NCI-H2029 (cell line): ENCODE results near the gene CHTOP.
A peak's percentile ranks its signal among the peaks of the same experiment; 100 is the strongest.

Experiments
- DNase-seq: peaks from one replicate; lab custom pipeline; 2025; lab: John Stamatoyannopoulos, UW

CHTOP gene

DNA sequence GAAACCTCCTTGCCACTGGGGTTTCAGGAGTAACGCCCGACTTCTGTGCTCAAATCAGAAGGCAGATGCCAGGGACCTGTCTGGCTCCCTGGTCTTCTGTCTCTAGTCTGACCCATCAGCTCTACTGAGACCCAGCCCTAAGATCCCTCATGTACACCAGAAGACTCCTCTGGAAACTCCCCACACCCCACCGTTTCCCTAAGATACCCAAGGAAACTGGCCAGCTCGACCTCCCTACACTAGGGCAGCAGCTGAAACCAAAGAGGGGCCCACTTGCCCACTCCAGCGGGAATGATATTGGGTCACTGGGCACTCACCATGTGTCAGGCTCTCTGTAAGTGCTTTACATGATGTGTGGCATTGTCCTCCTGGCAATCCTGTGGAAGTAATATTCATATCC, 20.5 kb upstream of the CHTOP start:
- no peak for DNase-seq

DNA sequence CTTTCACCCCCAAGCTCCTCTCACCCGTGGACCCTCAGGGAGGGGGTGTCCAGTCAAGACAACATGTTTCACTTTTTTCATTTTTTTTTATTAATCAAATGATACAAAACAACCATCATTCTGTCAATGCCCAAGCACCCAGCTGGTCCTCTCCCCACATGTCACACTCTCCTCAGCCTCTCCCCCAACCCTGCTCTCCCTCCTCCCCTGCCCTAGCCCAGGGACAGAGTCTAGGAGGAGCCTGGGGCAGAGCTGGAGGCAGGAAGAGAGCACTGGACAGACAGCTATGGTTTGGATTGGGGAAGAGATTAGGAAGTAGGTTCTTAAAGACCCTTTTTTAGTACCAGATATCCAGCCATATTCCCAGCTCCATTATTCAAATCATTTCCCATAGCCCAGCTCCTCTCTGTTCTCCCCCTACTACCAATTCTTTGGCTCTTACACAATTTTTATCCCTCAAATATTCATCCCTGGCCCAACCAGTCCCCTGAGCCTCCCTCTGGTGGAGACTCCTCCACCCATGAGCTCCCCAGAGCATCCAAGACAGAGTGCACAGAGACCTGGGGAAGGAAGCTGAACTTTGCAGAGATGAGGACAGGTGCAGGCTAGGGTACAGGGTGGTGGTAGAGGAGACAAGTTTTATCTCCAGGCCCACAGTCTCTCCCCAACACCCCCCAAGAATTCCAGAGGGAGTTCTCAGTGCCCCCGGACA, 19.5 kb upstream of the CHTOP start:
- DNase-seq: no peak

DNA sequence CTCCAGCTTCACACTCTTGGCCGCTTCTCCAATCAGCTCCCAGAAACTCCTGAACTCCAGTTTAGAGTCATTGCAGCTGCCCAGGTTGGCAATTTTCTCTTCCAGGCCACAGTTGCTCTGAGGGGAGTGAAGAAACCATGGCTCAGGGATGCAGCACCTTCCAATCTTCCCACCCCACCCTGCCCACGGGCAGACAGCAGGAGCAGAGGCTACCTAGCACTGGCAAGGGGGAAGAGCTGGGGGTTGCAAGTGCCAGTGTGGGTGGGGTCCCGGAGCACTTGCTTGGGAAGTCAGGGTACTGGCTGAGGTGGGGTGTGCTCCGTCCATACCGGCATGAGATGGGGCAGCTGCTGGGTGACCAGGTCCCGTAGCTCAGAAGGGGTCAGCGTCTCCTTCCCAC, 19.0 kb upstream of the CHTOP start:
- no peak for DNase-seq

GRCh38 chr1:153615406-153615805, 18.5 kb upstream of the CHTOP start:
- DNase-seq: no peak

DNA sequence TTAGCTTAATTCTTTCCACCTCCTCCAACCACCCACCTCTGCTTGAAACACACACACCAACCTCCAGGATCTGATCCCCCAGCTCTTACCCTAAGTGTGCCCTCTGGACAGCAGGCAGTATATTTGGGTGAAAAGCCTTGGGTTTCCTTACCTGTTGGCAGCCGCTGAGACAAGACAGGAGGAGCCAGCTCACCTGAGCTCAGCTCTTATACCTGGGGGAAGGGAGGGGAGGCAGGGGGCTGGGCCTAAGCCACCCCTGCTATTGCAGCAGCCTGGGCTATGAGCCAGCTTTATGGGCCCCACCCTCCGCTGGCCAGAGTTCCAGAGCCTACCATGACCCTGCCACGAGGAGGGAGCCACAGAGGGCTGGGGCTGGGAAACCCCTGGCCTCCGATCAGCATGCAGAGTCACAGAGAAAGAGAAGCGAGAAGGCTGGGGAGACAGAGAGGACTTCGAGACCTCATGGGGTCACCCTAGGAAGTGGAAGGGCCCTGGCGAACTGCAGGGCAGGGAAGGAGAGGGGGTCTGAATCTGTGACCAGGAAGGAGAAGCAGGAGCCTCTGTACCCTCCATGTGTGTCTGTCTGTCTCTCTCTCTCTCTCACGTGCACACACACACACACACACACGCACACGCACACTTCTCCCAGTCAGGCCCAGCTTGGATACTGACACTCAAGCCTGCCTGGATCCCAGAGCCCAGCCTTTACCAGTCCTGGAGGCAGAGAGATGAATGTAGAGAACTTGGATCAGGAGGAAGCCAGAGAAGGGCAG, 17.5 kb upstream of the CHTOP start, which contains the start of gene S100A14:
Gene S100A14, minus strand, starts transcription at position 182 of the 773 bp plus-strand sequence. CDS start 467 bp downstream, outside the sequence.
- peak; percentile 78 for DNase-seq

DNA sequence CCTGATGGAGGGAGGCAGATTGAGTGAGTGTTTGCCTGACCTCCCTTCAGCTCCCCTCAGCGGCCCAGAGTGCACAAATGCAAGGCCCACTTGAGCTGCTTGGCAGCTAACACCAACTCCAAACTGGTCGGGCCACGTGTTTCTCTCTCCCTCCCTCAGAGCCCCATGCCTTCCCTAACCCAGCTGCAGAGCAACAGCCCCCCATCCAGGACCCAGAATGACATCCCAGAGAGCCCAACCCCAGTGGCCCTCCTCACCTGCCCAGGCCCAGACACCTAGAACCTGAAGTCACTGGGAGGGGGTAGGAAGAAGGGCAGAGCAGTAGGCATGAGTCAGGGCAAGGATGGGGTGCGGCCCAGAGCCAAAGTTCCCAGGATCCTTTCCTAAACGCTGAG, 17.0 kb upstream of the CHTOP start:
- peak; percentile 24 for DNase-seq

GRCh38 chr1:153617663-153618062, 16.2 kb upstream of the CHTOP start:
- peak; percentile 11 for DNase-seq

- no peak for DNase-seq
These were observed 14.7 kb upstream of the CHTOP start for GRCh38 chr1:153619171-153619570.

- no peak for DNase-seq
These were observed 10.8 kb upstream of the CHTOP start for GRCh38 chr1:153623101-153623500.

DNA sequence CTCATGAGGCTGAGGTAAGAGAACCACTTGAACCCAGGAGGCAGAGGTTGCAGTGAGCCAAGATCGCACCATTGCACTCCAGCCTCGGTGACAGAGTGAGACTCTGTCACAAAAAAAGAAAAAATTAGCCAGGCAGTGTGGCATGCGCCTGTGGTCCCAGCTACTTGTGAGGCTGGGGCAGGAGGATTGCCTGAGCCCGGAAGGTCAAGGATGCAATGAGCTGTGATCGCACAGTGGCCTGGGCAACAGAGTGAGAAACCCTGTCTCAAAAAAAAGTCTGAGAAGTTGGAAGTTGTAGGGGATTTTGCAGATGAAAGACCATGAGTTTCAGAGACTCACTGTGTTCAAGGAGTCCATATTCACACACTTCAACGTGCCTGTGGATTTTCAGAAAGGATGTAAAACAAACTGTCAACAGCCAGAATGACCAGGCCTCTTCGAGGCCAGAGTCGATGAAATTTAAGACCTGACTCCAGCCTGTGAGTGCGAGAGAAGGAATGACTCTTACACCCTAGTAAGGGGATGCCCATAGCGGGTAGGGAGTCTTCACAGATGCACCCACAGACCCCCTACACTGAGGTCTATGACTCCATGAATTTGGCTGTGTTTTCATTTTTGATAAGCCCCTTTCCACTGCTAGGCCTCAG, 8.8 kb upstream of the CHTOP start:
- no peak for DNase-seq

GRCh38 chr1:153626477-153626903, 7.4 kb upstream of the CHTOP start:
- DNase-seq: no peak

GRCh38 chr1:153626904-153627714, 6.8 kb upstream of the CHTOP start, which contains the start of gene S100A13:
Gene S100A13 (minus strand): TSS chr1:153627505. CDS start chr1:153626472, 1,033 bp downstream.
- peak; percentile 89 for DNase-seq

GRCh38 chr1:153627715-153628626, 5.9 kb upstream of the CHTOP start, which contains the start of gene S100A1:
Gene S100A1 (plus strand): TSS chr1:153628434. CDS start chr1:153630522, 2,088 bp downstream.
- no peak for DNase-seq

DNA sequence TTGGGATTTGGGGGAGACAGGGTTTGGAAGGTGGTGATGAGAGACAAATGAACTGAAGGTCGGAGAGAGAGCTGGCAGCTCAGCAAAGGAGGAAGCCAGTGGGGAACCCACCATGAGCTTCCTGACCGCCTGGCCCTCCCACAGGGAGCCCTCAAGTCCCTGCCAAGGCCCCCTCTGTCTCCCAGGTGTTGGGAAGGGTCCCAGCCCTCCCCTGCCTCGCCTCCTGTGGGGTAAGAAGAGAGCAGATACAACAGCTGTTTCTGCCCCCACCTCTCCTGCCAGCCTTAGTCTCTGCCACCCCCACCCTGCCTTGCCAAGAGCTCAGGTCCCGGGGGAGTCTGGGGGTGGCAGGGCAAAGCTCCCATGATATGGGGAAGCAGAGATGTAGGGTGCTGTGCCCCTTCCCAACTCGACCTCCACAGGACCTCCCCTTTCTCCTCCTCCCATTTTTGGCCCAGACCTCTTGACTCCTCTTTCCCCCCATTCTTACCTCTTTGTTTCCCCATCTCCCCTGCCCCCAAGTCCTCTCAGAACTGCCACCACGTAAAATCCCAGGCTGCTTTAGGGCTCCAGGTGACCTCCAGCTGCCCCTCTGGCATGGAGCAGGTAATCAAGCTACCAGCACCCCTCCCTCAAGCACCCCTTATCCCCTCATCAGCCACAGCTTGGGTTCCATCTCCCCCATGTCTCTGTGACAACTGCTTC, 5.1 kb upstream of the CHTOP start:
- DNase-seq: no peak

GRCh38 chr1:153629343-153629665, 4.6 kb upstream of the CHTOP start:
- no peak for DNase-seq

DNA sequence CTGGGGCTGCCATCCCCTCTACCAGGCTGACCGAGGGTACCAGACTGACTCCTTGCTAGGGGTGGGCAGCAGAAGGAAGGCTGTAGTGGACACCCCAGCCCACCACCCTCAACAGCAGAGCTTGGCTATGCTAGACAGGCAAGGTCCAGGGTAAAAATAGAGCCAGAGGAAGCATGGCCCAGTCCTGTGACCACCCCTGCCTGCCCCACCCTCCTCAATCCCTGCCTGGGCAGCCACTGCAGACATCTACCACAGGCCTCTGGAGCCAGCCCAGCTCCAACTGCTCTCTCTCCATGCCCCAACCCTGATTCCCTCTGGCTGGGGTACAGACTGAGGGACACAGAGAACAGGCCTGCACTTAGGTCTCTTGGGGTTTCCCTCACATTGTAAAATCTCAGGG, 3.9 kb upstream of the CHTOP start:
- no peak for DNase-seq

GRCh38 chr1:153630384-153630783, 3.5 kb upstream of the CHTOP start:
- no peak for DNase-seq

DNA sequence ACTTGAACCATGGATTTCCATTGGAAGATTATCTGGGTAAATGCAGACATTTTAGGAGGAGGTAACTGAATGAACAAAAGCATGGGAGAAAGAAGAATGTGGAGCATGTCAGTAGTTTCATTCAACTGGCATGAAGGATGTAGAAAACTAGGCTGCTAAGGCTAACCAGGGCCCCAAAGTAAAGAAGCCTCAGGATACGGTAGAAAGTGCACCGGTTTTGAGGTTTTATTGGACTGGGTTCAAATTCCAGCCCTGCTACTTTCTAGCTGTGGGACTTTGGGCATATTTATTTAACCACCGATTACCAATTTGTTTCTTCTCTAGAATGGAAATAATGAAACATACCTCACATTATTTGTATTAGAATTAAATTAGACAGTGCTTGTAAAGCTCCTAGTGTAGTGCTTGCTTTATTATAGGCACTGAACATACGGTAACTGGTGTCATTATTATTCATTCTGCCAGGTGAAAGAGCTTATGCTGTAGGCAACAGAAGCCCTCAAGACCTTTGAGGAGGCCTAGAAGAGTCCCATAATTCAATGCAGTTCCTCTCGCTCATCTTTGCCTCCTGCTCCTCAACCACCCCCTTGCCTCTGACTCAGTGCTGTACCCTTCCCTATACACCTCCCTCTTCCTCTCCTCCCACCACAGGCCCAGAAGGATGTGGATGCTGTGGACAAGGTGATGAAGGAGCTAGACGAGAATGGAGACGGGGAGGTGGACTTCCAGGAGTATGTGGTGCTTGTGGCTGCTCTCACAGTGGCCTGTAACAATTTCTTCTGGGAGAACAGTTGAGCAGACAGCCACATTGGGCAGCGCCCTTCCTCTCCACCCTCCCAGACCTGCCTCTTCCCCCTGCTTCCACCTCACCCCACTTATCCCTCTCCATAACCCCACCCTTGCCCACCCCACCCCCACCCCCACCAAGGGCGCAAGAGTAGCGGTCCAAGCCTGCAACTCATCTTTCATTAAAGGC, 2.5 kb upstream of the CHTOP start:
- DNase-seq: no peak

DNA sequence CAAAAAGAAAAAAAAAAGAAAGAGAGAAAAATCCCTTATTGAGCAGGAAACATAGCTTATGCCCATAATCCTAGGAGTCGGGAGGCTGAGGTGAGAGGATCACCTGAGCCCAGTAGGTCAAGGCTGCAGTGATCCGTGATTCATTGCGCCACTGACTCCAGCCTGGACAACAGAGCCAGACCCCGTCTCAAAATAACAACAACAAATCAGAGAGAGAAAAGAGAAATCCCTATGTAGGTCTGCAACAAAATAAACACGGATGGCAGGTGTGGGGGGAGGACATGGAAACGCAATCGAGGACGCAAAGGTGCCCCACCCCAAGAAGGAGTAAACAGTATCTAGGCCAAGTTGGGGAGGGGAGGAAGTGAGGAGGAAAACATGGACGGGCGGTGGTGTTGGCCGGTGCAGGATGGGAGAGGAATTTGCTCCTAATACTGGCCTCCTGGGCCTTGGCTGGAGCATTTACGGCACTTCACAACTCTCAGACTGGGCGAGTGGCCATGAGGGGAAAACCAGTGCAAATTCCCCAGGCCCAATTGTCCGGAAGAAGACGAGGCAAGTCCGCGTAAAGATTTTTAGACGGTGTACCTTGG, 609 bp upstream of the CHTOP start:
- peak; percentile 67 for DNase-seq
